ENCODE results near the gene SUPT3H.

DNA sequence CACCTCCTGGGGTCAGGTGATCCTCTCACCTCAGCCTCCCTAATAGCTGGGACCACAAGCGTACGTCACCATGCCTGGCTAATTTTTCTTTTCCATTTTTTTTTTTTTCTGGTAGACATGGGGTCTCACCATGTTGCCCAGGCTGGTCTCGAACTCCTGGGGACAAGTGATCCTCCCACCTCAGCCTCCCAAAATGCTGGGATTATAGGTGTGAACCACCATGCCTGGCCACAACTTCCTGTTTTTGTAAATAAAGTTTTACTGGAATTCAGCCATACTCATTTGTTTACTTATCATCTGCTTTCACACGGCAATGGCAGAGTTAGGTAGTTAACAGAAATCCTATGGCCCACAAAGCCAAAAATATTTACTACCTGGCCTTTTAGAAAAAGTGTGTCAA is 57.4 kb downstream of the SUPT3H start:
- TF ChIP-seq, protein P1, sequence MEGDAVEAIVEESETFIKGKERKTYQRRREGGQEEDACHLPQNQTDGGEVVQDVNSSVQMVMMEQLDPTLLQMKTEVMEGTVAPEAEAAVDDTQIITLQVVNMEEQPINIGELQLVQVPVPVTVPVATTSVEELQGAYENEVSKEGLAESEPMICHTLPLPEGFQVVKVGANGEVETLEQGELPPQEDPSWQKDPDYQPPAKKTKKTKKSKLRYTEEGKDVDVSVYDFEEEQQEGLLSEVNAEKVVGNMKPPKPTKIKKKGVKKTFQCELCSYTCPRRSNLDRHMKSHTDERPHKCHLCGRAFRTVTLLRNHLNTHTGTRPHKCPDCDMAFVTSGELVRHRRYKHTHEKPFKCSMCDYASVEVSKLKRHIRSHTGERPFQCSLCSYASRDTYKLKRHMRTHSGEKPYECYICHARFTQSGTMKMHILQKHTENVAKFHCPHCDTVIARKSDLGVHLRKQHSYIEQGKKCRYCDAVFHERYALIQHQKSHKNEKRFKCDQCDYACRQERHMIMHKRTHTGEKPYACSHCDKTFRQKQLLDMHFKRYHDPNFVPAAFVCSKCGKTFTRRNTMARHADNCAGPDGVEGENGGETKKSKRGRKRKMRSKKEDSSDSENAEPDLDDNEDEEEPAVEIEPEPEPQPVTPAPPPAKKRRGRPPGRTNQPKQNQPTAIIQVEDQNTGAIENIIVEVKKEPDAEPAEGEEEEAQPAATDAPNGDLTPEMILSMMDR (conservative IDR thresholded peaks at IDR 0.05 in 1 of 2, IDR thresholded peaks at IDR 0.05 in 1 of 2; ENCODE audit: extremely low read depth in 1 of 2, insufficient read depth in 1 of 2, low read depth in 1 of 2, low read length in 2 of 2): no peak
- TF ChIP-seq EZH2 (IDR thresholded peaks at IDR 0.05; ENCODE audit: borderline replicate concordance, low read length): no peak

All from mammary epithelial cell (primary cell).